Upper lobe of left lung (tissue), 6 donors: ENCODE results near the gene PTX4. TPM values are rescaled to one million over a fixed set of nuclear protein-coding genes. Genes with fewer than 3 reads are reported as not detected.

ENCODE experiments used
- ATAC-seq, 2 donors: fragments of 200-7000 bp; cut with Tn5 transposase; one replicate each; pipeline ENCODE4 v1.9.1; 2022; ENCODE audit warnings: mild to moderate bottlenecking in 2 of 2, moderate library complexity in 2 of 2; ENCODE audit not compliant: low FRiP score in 2 of 2
- DNase-seq, 2 donors: peaks; one replicate each; pipeline ENCODE4 v3.0.0-alpha.2; 2019 to 2020
- H3K27ac ChIP-seq, 4 donors: fragments of 200-600 bp; sonication (generic); one replicate each; pipeline ENCODE4 v1.5.1; 2016 to 2019
- H3K27me3 ChIP-seq, 4 donors: fragments of 200-600 bp; sonication (generic); one replicate each; pipeline ENCODE4 v1.5.1; 2017 to 2019
- H3K36me3 ChIP-seq, 4 donors: fragments of 200-600 bp; sonication (generic); one replicate each; pipeline ENCODE4 v1.5.1; 2016 to 2019
- H3K4me1 ChIP-seq, 4 donors: fragments of 200-600 bp; sonication (generic); one replicate each; pipeline ENCODE4 v1.5.1; 2018 to 2019
- H3K4me3 ChIP-seq, 4 donors: fragments of 200-600 bp; sonication (generic); one replicate each; pipeline ENCODE4 v1.5.1; 2017 to 2019; ENCODE audit warnings: mild to moderate bottlenecking in 2 of 4, moderate library complexity in 1 of 4
- H3K9me3 ChIP-seq, 4 donors: fragments of 200-600 bp; sonication (generic); one replicate each; pipeline ENCODE4 v1.5.1; 2018 to 2019
- CTCF ChIP-seq, 6 experiments: fragments of 450-650 bp in 4 of 6; fragments of 200-600 bp in 2 of 6; sonication (generic) in 2 of 6; IDR thresholded peaks; one replicate each; pipeline ENCODE4 v1.5.1; 2016 to 2019; ENCODE audit warnings: antibody characterized with exemption in 6 of 6
- EP300 ChIP-seq, 4 donors: sonication (generic); formaldehyde crosslinking; IDR thresholded peaks; one replicate each; pipeline ENCODE4 v1.5.1; 2017; ENCODE audit warnings: antibody characterized with exemption in 4 of 4, control low read depth in 2 of 4
- POLR2A ChIP-seq, 4 donors: fragments of 450-650 bp; IDR thresholded peaks; one replicate each; pipeline ENCODE4 v1.5.1; 2016 to 2017; ENCODE audit warnings: antibody characterized with exemption in 4 of 4, mild to moderate bottlenecking in 2 of 4
- POLR2AphosphoS5 ChIP-seq, 2 donors: sonication (generic); formaldehyde crosslinking; IDR thresholded peaks; one replicate each; pipeline ENCODE4 v1.5.1; 2017; ENCODE audit warnings: antibody characterized with exemption in 2 of 2
- WGBS, 2 donors: methylation state at CpG; one replicate each; pipeline ENCODE4 v1.1.5; 2017 to 2018; 5-methylcytosine and 5-hydroxymethylcytosine counted together
- total RNA-seq, 6 donors: library from RNA; depleted of rRNA in 4 of 6; stranded (reverse); fragments of >200 nt in 4 of 6; gene quantifications; one replicate each; pipeline versions ENCODE4 v1.1.0 to v1.2.1, GENCODE V29; 2016 to 2021
- donor health status: DM: no; HTN: no; CAD: no; lungs with moderate emphysema.
- donor health status: DM: no; HTN: yes; CAD: no; lungs with severe emphysema.

Gene PTX4
- total RNA-seq, 6 donors from 2014 or later, result 0.30 to 0.34 (median 0.34) TPM; not detected in 3

GRCh38 chr16:1505912-1506311 lies 17.2 kb upstream of the PTX4 start:
- H3K27me3 ChIP-seq, result no peaks in the 10 kb centered on the region
- WGBS, 2 donors, result 91 to 100% methylated on average over 7 to 19 of the region's 22 CpGs
- no peak overlapping the region for H3K27ac ChIP-seq
- H3K36me3 ChIP-seq, result peaks cover 6 to 70% (median 42%) of the 10 kb centered on the region in 4 donors
- ATAC-seq (no peak), DNase-seq (peak in 1 of 2 donors; percentile 79)
- no peak overlapping the region for H3K4me3 ChIP-seq
- TF ChIP-seq POLR2AphosphoS5 (IDR thresholded peaks at IDR 0.05), result no peak
- TF ChIP-seq CTCF (IDR thresholded peaks at IDR 0.05), result no peak
- TF ChIP-seq EP300 (IDR thresholded peaks at IDR 0.05), result no peak
- TF ChIP-seq POLR2A (IDR thresholded peaks at IDR 0.05), result no peak
- H3K9me3 ChIP-seq, result no peaks in the 10 kb centered on the region
- peaks cover 18 to 28% (median 21%) of the 10 kb centered on the region in 4 donors for H3K4me1 ChIP-seq

DNA sequence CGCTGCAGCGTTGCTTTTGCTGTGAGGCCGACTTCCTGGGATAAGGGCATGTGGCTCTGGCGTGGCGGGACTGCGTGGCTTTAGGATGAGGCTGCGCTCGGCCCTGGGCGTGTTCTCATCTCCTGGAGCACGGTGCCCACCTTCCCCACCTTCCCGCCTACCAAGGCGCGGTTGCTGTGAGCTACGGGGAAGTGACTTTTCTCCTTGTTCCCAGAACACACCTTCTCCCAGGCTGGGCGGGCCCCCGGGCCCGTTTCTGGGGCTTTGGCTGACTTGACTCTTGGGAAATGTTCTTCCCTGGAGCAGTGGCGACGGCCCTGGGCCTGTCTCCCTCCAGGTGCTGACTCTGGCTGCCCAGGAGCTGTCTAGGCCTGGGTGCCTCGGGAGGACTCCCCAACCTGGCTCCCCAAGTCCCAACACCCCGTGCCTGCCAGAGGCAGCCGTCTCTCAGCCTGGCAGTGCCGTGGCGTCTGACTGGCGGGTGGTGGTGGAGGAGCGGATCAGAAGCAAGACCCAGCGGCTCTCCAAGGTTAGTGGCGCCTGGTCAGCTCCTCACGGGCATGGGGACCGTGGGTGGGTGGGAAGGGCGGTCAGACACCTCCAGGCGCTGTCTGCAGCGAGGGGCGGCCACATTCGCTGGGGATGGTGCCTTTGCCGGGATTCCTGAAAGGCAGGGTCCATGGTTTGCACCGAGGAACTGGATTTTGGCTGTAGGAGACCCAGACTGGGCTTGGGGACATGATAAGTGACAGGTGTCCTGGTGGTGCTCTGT lies 16.5 kb upstream of the PTX4 start:
- H3K27me3 ChIP-seq, result no peaks in the 10 kb centered on the region
- WGBS, 2 donors, result 96 to 97% methylated on average over 25 to 37 of the region's 37 CpGs
- peaks cover 12 to 21% (median 16%) of the 10 kb centered on the region in 4 donors for H3K4me1 ChIP-seq
- TF ChIP-seq EP300 (IDR thresholded peaks at IDR 0.05) (no peak), POLR2A (IDR thresholded peaks at IDR 0.05) (no peak), CTCF (IDR thresholded peaks at IDR 0.05) (no peak), POLR2AphosphoS5 (IDR thresholded peaks at IDR 0.05) (no peak)
- H3K4me3 ChIP-seq, result no peak overlapping the region
- DNase-seq (peak in 1 of 2 donors; percentile 84), ATAC-seq (no peak)
- H3K27ac ChIP-seq, result no peak overlapping the region
- H3K36me3 ChIP-seq, result peaks cover 6 to 70% (median 45%) of the 10 kb centered on the region in 4 donors
- H3K9me3 ChIP-seq, result no peaks in the 10 kb centered on the region

GRCh38 chr16:1503110-1503955 lies 14.6 kb upstream of the PTX4 start:
- no peak overlapping the region for H3K27ac ChIP-seq
- TF ChIP-seq POLR2A (IDR thresholded peaks at IDR 0.05) (no peak), CTCF (IDR thresholded peaks at IDR 0.05) (no peak), POLR2AphosphoS5 (IDR thresholded peaks at IDR 0.05) (no peak), EP300 (IDR thresholded peaks at IDR 0.05) (no peak)
- no peaks in the 10 kb centered on the region for H3K9me3 ChIP-seq
- no peak overlapping the region for H3K4me3 ChIP-seq
- DNase-seq (no peak), ATAC-seq (no peak)
- H3K4me1 ChIP-seq, result peaks cover 0 to 2% (median under 1%) of the 10 kb centered on the region in 4 donors
- peaks cover 6 to 72% (median 57%) of the 10 kb centered on the region in 4 donors for H3K36me3 ChIP-seq
- no peaks in the 10 kb centered on the region for H3K27me3 ChIP-seq
- 95 to 98% methylated on average over 37 of the region's 37 CpGs for WGBS, 2 donors

DNA sequence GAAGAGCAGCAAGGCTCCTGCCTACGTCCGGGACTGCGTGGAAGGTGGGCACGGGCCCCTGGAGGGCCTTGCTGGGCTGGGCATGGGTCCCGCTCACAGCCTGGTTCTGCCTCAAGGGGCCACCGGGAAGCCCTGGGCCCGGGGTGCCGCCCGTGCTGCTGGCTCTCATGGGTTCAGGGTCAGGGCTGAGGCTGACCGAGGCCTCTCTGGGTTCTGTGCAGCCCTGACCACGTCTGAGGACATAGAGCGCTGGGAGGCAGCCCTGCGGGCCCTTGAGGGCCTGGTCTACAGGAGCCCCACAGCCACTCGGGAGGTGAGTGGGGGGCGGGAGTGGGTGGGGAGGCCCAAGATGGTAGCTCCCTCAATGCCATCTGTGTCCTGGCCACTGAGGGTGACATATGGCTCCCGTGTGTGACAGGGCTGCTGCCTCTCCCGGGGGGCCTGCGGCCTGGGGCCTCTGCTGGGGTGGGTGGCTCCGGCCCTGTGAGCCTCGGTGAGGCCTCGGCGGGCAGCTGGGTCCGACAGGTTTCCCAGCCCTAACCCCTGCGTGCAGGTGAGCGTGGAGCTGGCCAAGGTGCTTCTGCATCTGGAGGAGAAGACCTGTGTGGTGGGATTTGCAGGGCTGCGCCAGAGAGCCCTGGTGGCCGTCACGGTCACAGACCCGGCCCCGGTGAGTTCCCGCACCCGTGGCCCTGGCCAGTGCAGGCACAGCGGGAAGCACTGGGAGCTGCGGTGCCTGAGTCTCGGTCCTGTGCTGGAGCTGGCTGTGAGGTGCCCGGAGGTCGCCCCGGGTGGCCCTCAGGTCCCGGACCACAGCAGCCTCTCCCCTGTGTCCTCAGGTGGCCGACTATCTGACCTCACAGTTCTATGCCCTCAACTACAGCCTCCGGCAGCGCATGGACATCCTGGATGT lies 13.6 kb upstream of the PTX4 start:
- no peaks in the 10 kb centered on the region for H3K27me3 ChIP-seq
- H3K36me3 ChIP-seq, result peaks cover 8 to 81% (median 62%) of the 10 kb centered on the region in 4 donors
- H3K9me3 ChIP-seq, result no peaks in the 10 kb centered on the region
- WGBS, 2 donors, result 80 to 100% methylated on average over 3 to 11 of the region's 42 CpGs
- H3K4me3 ChIP-seq, result no peak overlapping the region
- no peak for ATAC-seq
- no peak overlapping the region for H3K27ac ChIP-seq
- DNase-seq, result peak in 1 of 2 donors; percentile 66
- TF ChIP-seq POLR2A (IDR thresholded peaks at IDR 0.05) (no peak), CTCF (IDR thresholded peaks at IDR 0.05) (no peak), POLR2AphosphoS5 (IDR thresholded peaks at IDR 0.05) (no peak), EP300 (IDR thresholded peaks at IDR 0.05) (no peak)
- H3K4me1 ChIP-seq, result no peaks in the 10 kb centered on the region
